ENCODE measurements around the gene ATN1.

GRCh38 chr12:6914246-6914946 lies 13.4 kb upstream of the ATN1 start, which contains the start of gene ENO2:
- TF ChIP-seq POLR2AphosphoS5 (IDR thresholded peaks at IDR 0.05; ENCODE audit: borderline replicate concordance, low read depth, low read length) (peak; percentile 25; the same call in 1 of the 2 replicates), EZH2 (IDR thresholded peaks at IDR 0.05) (no peak), FOXP2 (optimal IDR thresholded peaks at IDR 0.05; ENCODE audit: control extremely low read depth, extremely low read length, insufficient read depth) (no peak)

Data from SK-N-MC (cell line).